Measurements from ENCODE around the gene ARSK. TPM values are rescaled to one million over a fixed set of nuclear protein-coding genes. Genes with fewer than 3 reads are reported as not detected.

Gene ARSK
- total RNA-seq, 1 donor from 2014 or later, result 2.9 TPM

DNA sequence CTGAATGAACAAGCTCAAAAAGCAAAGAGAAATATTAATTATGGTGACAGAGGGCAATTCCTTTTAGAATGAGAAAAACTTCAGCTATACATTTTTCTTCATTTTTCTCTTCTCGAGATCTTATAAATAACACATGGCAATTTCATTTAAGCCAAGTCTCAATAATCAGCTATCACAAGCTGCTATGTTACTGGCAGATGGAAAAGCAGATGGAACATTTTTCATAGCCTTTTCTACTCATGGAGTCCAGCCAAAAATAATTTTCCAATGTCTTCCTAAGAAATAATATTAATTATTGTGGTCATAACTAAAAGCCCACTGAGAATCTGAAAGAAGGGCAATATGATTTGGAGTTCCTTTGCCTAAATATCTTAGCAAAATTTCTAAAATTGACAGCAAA lies 35.8 kb upstream of the ARSK start:
- Mint-ChIP-seq H3K27ac (no peak overlapping the region), H3K27me3 (no peaks in the 10 kb centered on the region), H3K4me1 (no peaks in the 10 kb centered on the region), H3K36me3 (ENCODE audit: low read depth) (peaks cover 68% of the 10 kb centered on the region), H3K9me3 (no peaks in the 10 kb centered on the region), H3K4me3 (no peak overlapping the region)
- ChIA-PET POLR2A (interaction anchor here (0.7 kb wide), 1 partner anchor 63 kb away, joined by 6 read pairs; no protein-coding TSS in a partner anchor), CTCF (no interaction called here)
- DNase-seq (no peak), ATAC-seq (ENCODE audit: low read depth) (no peak)
- TF ChIP-seq CTCF (IDR thresholded peaks at IDR 0.05), result no peak
- intact Hi-C loops (cut with micrococcal nuclease), result no loop called here

GRCh38 chr5:95519681-95520080 lies 35.2 kb upstream of the ARSK start:
- ChIA-PET CTCF (no interaction called here), POLR2A (no interaction called here)
- no peaks in the 10 kb centered on the region for H3K9me3 Mint-ChIP-seq
- peaks cover 67% of the 10 kb centered on the region for H3K36me3 Mint-ChIP-seq (ENCODE audit: low read depth)
- no peak overlapping the region for H3K4me3 Mint-ChIP-seq
- no peak for ATAC-seq (ENCODE audit: low read depth)
- intact Hi-C loops (cut with micrococcal nuclease), result no loop called here
- DNase-seq, result no peak
- H3K27ac Mint-ChIP-seq, result no peak overlapping the region
- TF ChIP-seq CTCF (IDR thresholded peaks at IDR 0.05), result no peak
- H3K27me3 Mint-ChIP-seq, result no peaks in the 10 kb centered on the region
- H3K4me1 Mint-ChIP-seq, result no peaks in the 10 kb centered on the region

DNA sequence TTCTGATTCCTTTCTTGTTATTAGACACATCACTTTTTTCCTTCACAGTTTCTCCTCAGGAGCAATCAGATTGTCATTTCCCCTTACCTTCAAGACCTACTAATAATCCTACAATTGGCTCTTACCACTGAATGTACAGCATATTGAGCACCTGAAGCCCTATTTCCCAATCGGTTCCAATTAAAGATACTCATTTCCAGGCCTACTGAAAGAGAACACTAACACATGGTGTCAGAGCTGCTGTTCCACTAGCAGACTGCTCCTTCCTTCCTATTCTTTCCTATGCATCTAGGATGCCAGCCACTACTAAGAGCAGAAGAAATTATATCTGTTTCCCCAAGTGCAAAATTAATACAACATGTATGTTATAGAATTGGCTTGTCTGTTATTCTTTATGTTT lies 34.7 kb upstream of the ARSK start:
- Mint-ChIP-seq H3K9me3 (no peaks in the 10 kb centered on the region), H3K4me3 (no peak overlapping the region), H3K4me1 (no peaks in the 10 kb centered on the region), H3K36me3 (ENCODE audit: low read depth) (peaks cover 68% of the 10 kb centered on the region), H3K27ac (no peak overlapping the region), H3K27me3 (no peaks in the 10 kb centered on the region)
- no peak for TF ChIP-seq CTCF (IDR thresholded peaks at IDR 0.05)
- intact Hi-C loops (cut with micrococcal nuclease), result no loop called here
- no peak for DNase-seq
- ATAC-seq (ENCODE audit: low read depth), result no peak
- ChIA-PET CTCF (no interaction called here), POLR2A (no interaction called here)

DNA sequence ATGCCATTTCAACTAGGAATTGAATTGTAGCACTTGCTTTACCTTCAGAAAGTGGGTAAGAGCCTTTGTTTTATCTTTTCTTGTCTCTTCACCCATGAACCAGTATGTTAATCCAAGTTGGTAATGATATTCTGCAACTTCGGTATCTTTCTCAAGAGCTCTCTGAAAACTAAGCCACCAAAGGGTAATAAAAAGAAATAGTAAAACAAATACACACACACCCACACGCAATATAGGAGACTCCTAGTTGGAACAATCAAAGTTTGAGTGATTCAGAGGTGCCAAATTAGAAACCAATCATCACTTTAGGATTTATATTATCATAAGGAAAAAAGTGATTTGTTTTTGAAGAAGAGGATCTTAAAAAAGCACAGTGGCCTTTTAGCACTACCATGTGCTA lies 30.5 kb upstream of the ARSK start:
- ChIA-PET CTCF (no interaction called here), POLR2A (no interaction called here)
- no peak for DNase-seq

GRCh38 chr5:95526871-95527270 lies 28.0 kb upstream of the ARSK start:
- Mint-ChIP-seq H3K9me3 (no peaks in the 10 kb centered on the region), H3K27ac (no peak overlapping the region), H3K27me3 (no peaks in the 10 kb centered on the region), H3K36me3 (ENCODE audit: low read depth) (peaks cover 77% of the 10 kb centered on the region), H3K4me1 (peaks cover 3% of the 10 kb centered on the region), H3K4me3 (no peak overlapping the region)
- ChIA-PET CTCF (no interaction called here), POLR2A (no interaction called here)
- intact Hi-C loops (cut with micrococcal nuclease), result no loop called here
- TF ChIP-seq CTCF (IDR thresholded peaks at IDR 0.05), result no peak
- DNase-seq (no peak), ATAC-seq (ENCODE audit: low read depth) (no peak)

More for the DNA sequence above, 30.5 kb upstream of the ARSK start:
- H3K27me3 Mint-ChIP-seq, result no peaks in the 10 kb centered on the region
- H3K4me3 Mint-ChIP-seq, result no peak overlapping the region
- no peak for ATAC-seq (ENCODE audit: low read depth)
- peaks cover 77% of the 10 kb centered on the region for H3K36me3 Mint-ChIP-seq (ENCODE audit: low read depth)
- no peak for TF ChIP-seq CTCF (IDR thresholded peaks at IDR 0.05)
- no peaks in the 10 kb centered on the region for H3K4me1 Mint-ChIP-seq
- no peak overlapping the region for H3K27ac Mint-ChIP-seq
- intact Hi-C loops (cut with micrococcal nuclease), result no loop called here
- H3K9me3 Mint-ChIP-seq, result no peaks in the 10 kb centered on the region

All from activated B cell treated with CpG ODN at 0.5 μM for 24 hours (primary cell).